Activated T-cell treated with anti-CD3 and anti-CD28 coated beads for 4 hours (primary cell): ENCODE results near the gene C11orf71.

Experiments used
- DNase-seq: peaks from one replicate; pipeline ENCODE4 v3.0.0-alpha.2; 2020

C11orf71 gene

DNA sequence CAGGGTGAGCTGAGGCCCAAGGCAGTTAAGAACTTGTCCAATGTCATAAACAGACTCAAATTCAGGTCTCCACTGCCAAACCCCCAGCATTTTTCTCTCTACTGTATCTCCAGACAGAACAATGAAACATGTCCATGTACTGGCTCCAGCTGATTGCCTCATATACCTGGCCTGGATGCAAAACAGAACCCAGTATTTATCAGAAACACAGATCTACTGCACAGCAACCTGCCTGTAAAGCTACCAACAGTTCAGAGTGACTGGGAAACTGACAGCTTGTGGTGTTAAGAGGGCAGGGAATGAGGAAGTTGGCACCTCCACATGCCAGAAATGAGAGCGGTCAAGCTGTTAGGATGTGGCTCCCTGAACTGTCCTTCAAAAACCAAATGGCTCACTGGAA, 41.6 kb downstream of the C11orf71 start:
- DNase-seq: no peak

DNA sequence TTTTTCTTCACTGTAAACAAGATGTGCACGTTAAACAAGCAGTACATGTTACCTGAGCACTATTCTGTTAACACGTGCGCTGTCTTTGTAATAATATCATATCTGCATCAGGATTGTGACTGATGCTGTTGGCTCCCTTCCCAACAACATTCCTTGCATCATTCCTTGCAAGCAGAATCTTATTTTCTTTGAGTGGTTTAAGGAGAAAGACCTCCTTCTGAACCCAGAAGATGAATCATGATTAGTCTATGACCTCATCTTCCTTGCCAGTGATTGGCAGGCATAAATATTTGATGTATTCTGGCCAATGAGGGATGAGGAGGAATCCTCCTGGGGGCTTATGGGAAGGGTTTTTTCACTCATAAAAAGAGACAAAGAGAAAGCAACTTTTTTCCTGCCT, 46.2 kb downstream of the C11orf71 start:
- no peak for DNase-seq

DNA sequence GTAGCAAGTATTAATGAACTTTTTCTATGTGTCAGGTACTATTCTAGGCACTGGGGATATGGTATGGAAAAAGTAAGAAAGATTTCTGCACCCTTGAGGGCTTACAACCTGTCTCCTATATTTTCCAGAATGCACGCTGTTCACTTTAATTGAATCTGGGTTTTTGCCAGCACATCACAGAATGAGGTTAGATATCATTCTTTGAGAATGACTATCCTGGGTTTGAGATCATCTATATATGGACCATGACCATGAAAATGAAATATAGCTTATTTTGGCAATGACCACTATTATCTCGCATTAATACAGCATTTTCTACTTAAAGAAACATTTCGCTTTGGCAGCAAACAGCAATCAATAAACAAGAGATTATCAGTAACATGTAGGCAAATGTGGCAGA, 46.9 kb downstream of the C11orf71 start:
- DNase-seq: no peak

DNA sequence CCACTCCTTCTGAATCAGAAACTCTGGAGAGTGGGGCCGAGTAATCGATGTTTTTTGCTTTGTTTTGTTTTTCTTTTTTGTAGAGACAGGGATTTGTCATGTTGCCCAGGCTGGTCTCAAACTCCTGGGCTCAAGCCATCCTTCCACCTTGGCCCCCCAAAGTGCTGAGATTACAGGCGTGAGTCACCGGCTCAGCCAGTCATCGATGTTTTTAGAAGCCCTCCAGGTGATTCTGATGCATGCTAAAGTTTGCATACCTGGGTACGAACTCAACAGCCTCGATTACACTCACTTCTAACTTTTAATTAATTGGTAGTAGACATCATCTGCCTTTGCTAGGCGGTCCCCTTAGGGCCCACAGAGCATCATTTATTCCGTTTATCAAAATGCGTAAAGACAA, 50.3 kb downstream of the C11orf71 start:
- no peak for DNase-seq
